Fibroblast of skin of right quadriceps (primary cell): ENCODE results near the gene ATP1A1.

Experiments
- DNase-seq: peaks from one replicate; pipeline ENCODE4 v3.0.0-alpha.2; 2013

ATP1A1 gene

GRCh38 chr1:116445534-116445933 is 72.5 kb downstream of the ATP1A1 start:
- no peak for DNase-seq

GRCh38 chr1:116446686-116447085 is 73.6 kb downstream of the ATP1A1 start:
- DNase-seq: no peak

GRCh38 chr1:116448785-116449385 is 75.8 kb downstream of the ATP1A1 start:
- DNase-seq: peak; percentile 13

GRCh38 chr1:116449578-116449977 is 76.5 kb downstream of the ATP1A1 start:
- no peak for DNase-seq

- no peak for DNase-seq
Measured at GRCh38 chr1:116451702-116452101, 78.7 kb downstream of the ATP1A1 start.

- DNase-seq: no peak
Measured at GRCh38 chr1:116453481-116453880, 80.4 kb downstream of the ATP1A1 start.

- DNase-seq: no peak
Measured at GRCh38 chr1:116453906-116454305, 80.9 kb downstream of the ATP1A1 start.
